Body of pancreas (tissue), 4 donors: ENCODE measurements around the gene KANK4. TPM values are rescaled to one million over a fixed set of nuclear protein-coding genes. Genes with fewer than 3 reads are reported as not detected.

Experiments used
- ATAC-seq: fragments of 150-250 bp; one replicate; pipeline ENCODE4 v1.9.1; 2016
- DNase-seq, 4 donors: peaks; one replicate each; pipeline ENCODE4 v3.0.0-alpha.2; 2019
- H3K27ac ChIP-seq, 4 donors: fragments of 200-600 bp; sonication (generic); 1 replicate in 3 of 4; 2 replicates in 1 of 4; pipeline versions ENCODE4 v1.5.1 to v1.6.1; 2016 to 2019; ENCODE audit warnings: mild to moderate bottlenecking in 1 of 4, mixed read lengths in 1 of 4, moderate library complexity in 1 of 4
- H3K27me3 ChIP-seq, 2 donors: fragments of 200-600 bp; sonication (generic); one replicate each; pipeline ENCODE4 v1.6.0; 2016; ENCODE audit warnings: mild to moderate bottlenecking in 1 of 2
- H3K36me3 ChIP-seq, 2 donors: fragments of 200-600 bp; sonication (generic); replicated peaks in 1 of 2; 2 replicates each; pipeline ENCODE4 v1.5.1; 2016; ENCODE audit warnings: low read depth in 2 of 2; ENCODE audit not compliant: insufficient read depth in 1 of 2
- H3K4me1 ChIP-seq: fragments of 200-600 bp; sonication (generic); one replicate; pipeline ENCODE4 v1.6.0; 2016
- H3K4me3 ChIP-seq, 2 donors: fragments of 200-600 bp; sonication (generic); 1 replicate in 1 of 2; 2 replicates in 1 of 2; pipeline ENCODE4 v1.5.1; 2016 to 2019
- H3K9me3 ChIP-seq, 3 donors: fragments of 200-600 bp; sonication (generic); 1 replicate in 2 of 3; 2 replicates in 1 of 3; pipeline ENCODE4 v1.5.1; 2016
- POLR2A ChIP-seq, 3 donors: fragments of 450-650 bp; IDR thresholded peaks; one replicate each; pipeline ENCODE4 v1.6.1; 2016; ENCODE audit warnings: antibody characterized with exemption in 3 of 3, mild to moderate bottlenecking in 2 of 3
- WGBS, 2 donors: methylation state at CpG; one replicate each; pipeline ENCODE4 v1.1.5; 2017; 5-methylcytosine and 5-hydroxymethylcytosine counted together
- intact Hi-C: fragments of 100-400 bp; cut with DNase I; formaldehyde crosslinking; loops from one replicate; pipeline ENCODE4 v1.15.1; 2023
- total RNA-seq, 2 donors: library from RNA; depleted of rRNA; stranded (reverse); fragments of >200 nt; gene quantifications; one replicate each; pipeline ENCODE4 v1.1.0, GENCODE V29; 2016
- TF ChIP-seq, protein P1 (sequence below), 7 experiments: fragments of 450-650 bp in 4 of 7; fragments of 200-600 bp in 3 of 7; sonication (generic) in 3 of 7; IDR thresholded peaks; one replicate each; pipeline ENCODE4 v1.5.1; 2016 to 2019; ENCODE audit warnings: antibody characterized with exemption in 7 of 7

KANK4 gene
- total RNA-seq, 2 donors from 2014 or later, result 9.1 to 23.7 TPM

- Histone ChIP-seq H3K27me3 (no peaks in the 10 kb centered on the region), H3K4me3 (no peak overlapping the region), H3K4me1 (peaks cover 4% of the 10 kb centered on the region), H3K9me3 (no peaks in the 10 kb centered on the region), H3K36me3 (no peaks in the 10 kb centered on the region), H3K27ac (no peak overlapping the region)
- intact Hi-C loops, result no loop called here
- ATAC-seq (no peak), DNase-seq (no peak)
- TF ChIP-seq, protein P1, sequence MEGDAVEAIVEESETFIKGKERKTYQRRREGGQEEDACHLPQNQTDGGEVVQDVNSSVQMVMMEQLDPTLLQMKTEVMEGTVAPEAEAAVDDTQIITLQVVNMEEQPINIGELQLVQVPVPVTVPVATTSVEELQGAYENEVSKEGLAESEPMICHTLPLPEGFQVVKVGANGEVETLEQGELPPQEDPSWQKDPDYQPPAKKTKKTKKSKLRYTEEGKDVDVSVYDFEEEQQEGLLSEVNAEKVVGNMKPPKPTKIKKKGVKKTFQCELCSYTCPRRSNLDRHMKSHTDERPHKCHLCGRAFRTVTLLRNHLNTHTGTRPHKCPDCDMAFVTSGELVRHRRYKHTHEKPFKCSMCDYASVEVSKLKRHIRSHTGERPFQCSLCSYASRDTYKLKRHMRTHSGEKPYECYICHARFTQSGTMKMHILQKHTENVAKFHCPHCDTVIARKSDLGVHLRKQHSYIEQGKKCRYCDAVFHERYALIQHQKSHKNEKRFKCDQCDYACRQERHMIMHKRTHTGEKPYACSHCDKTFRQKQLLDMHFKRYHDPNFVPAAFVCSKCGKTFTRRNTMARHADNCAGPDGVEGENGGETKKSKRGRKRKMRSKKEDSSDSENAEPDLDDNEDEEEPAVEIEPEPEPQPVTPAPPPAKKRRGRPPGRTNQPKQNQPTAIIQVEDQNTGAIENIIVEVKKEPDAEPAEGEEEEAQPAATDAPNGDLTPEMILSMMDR (IDR thresholded peaks at IDR 0.05), result no peak
- no peak for TF ChIP-seq POLR2A (IDR thresholded peaks at IDR 0.05)
- 92 to 94% methylated on average over 3 of the region's 3 CpGs for WGBS, 2 donors
Measured at GRCh38 chr1:62341089-62341488, 21.9 kb upstream of the KANK4 start.

GRCh38 chr1:62337706-62338631 is 18.7 kb upstream of the KANK4 start:
- DNase-seq (peak in 1 of 4 donors; percentile 14), ATAC-seq (peak; percentile 49)
- H3K9me3 ChIP-seq, result no peaks in the 10 kb centered on the region
- H3K27ac ChIP-seq, result peak overlapping the region in 1 of 4 donors; percentile 11
- peaks cover 4% of the 10 kb centered on the region for H3K4me1 ChIP-seq
- TF ChIP-seq, protein P1 (IDR thresholded peaks at IDR 0.05), result peak in 3 of 7 experiments; percentile 19 to 26 (median 23)
- TF ChIP-seq POLR2A (IDR thresholded peaks at IDR 0.05), result no peak
- H3K4me3 ChIP-seq, result no peak overlapping the region
- intact Hi-C loops, result no loop called here
- H3K27me3 ChIP-seq, result no peaks in the 10 kb centered on the region
- H3K36me3 ChIP-seq, result no peaks in the 10 kb centered on the region
- 67 to 68% methylated on average over 18 to 21 of the region's 21 CpGs for WGBS, 2 donors

GRCh38 chr1:62336995-62337705 is 17.9 kb upstream of the KANK4 start:
- no peak for TF ChIP-seq POLR2A (IDR thresholded peaks at IDR 0.05)
- TF ChIP-seq, protein P1 (IDR thresholded peaks at IDR 0.05), result no peak

GRCh38 chr1:62336638-62336994 is 17.4 kb upstream of the KANK4 start:
- Histone ChIP-seq H3K36me3 (no peaks in the 10 kb centered on the region), H3K27me3 (no peaks in the 10 kb centered on the region), H3K9me3 (no peaks in the 10 kb centered on the region), H3K4me3 (no peak overlapping the region), H3K27ac (no peak overlapping the region), H3K4me1 (peaks cover 4% of the 10 kb centered on the region)
- peak in 1 of 4 donors; percentile 42 for DNase-seq
- no peak for ATAC-seq
- TF ChIP-seq POLR2A (IDR thresholded peaks at IDR 0.05), result no peak
- TF ChIP-seq, protein P1 (IDR thresholded peaks at IDR 0.05), result no peak
- intact Hi-C loops, result no loop called here
- WGBS, 2 donors, result 71 to 74% methylated on average over 7 to 8 of the region's 8 CpGs

More at GRCh38 chr1:62336995-62337705, 17.9 kb upstream of the KANK4 start:
- 79 to 91% methylated on average over 10 of the region's 10 CpGs for WGBS, 2 donors
- intact Hi-C loops, result no loop called here
- Histone ChIP-seq H3K27me3 (no peaks in the 10 kb centered on the region), H3K27ac (peak overlapping the region in 1 of 4 donors; percentile 11), H3K9me3 (no peaks in the 10 kb centered on the region), H3K4me3 (no peak overlapping the region), H3K36me3 (no peaks in the 10 kb centered on the region), H3K4me1 (peaks cover 4% of the 10 kb centered on the region)
- ATAC-seq (peak; percentile 17), DNase-seq (no peak)
